NT2/D1 (cell line): ENCODE results near the gene FNTB.

ENCODE experiments used
- DNase-seq: peaks from one replicate; pipeline ENCODE4 v3.0.0-alpha.2; 2011; ENCODE audit warnings: low read depth, low spot score
- H3K27me3 ChIP-seq: 2 replicates; pipeline ENCODE4 v1.6.0; 2011; ENCODE audit warnings: mild to moderate bottlenecking; ENCODE audit not compliant: insufficient read length, insufficient read depth
- H3K36me3 ChIP-seq: 2 replicates; pipeline ENCODE4 v1.6.1; 2011; ENCODE audit warnings: mild to moderate bottlenecking, low read length, mixed read lengths; ENCODE audit not compliant: insufficient read depth, insufficient read length
- H3K4me1 ChIP-seq: 2 replicates; pipeline ENCODE4 v1.5.1; 2011; ENCODE audit not compliant: insufficient read depth, insufficient read length
- H3K4me3 ChIP-seq: 2 replicates; pipeline ENCODE4 v1.5.1; 2011; ENCODE audit warnings: low read depth; ENCODE audit not compliant: insufficient read length
- H3K9ac ChIP-seq: 2 replicates; pipeline ENCODE4 v1.6.0; 2011; ENCODE audit warnings: low read depth; ENCODE audit not compliant: insufficient read length
- H3K9me3 ChIP-seq: 2 replicates; pipeline ENCODE4 v1.5.1; 2011; ENCODE audit warnings: mild to moderate bottlenecking, low read length; ENCODE audit not compliant: insufficient read depth
- SUZ12 ChIP-seq: IDR thresholded peaks from 2 replicates; pipeline ENCODE4 v1.6.1; 2011; ENCODE audit not compliant: insufficient read length, insufficient read depth; ENCODE audit errors: extremely low read depth
- YY1 ChIP-seq: IDR thresholded peaks from 2 replicates; pipeline ENCODE4 v1.6.1; 2011; ENCODE audit not compliant: insufficient read length, insufficient read depth
- ZNF274 ChIP-seq: IDR thresholded peaks from 2 replicates; pipeline ENCODE4 v1.6.1; 2011; ENCODE audit warnings: mild to moderate bottlenecking, low read depth, low read length

The FNTB gene

DNA sequence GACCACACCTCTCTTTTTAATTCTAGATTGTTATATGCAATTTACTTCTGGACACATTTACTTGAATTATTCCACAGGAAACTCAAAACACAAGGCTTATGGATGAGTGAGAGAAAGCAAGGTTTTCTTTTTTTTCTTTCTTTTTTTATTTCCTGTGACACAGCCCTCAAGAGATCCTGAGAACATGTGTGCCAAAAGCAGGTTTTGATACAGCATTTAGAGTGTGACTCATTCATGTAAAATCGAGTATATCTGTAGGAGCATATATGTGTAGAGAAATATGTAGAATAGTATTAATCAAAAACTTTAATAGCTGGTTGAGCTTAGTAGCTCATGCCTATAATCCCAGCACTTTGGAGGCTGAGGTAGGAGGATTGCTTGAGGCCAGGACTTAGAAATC lies 120.0 kb downstream of the FNTB start:
- no peak for DNase-seq
- no peak overlapping the region for H3K4me3 ChIP-seq

DNA sequence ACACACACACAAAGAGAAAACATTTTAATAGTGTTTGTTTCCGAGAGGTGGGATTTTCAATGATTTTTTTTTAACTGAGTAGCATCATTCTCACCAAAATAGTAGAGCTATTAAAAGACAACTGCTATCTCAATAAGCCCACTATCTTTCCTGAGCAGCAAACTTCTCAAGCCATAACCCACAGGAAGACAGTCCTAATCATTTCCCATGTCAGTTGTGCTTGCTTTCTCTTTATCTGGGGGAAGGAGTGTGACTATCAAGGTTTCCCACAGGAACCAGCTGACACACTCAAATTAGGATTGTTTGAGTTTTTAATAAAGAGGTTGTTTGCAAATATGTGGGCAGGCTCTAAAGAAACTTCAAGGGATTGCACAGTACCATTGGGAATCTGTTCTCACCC lies 120.5 kb downstream of the FNTB start:
- Histone ChIP-seq H3K27me3 (no peaks in the 10 kb centered on the region), H3K9ac (no peak overlapping the region), H3K4me1 (no peaks in the 10 kb centered on the region), H3K4me3 (no peak overlapping the region), H3K9me3 (no peaks in the 10 kb centered on the region), H3K36me3 (no peaks in the 10 kb centered on the region)
- no peak for DNase-seq
- no peak for TF ChIP-seq YY1
- no peak for TF ChIP-seq ZNF274
- TF ChIP-seq SUZ12: no peak

More for the DNA sequence above, 120.0 kb downstream of the FNTB start:
- H3K9ac ChIP-seq: no peak overlapping the region
- H3K4me1 ChIP-seq: no peaks in the 10 kb centered on the region
- H3K9me3 ChIP-seq: no peaks in the 10 kb centered on the region
- TF ChIP-seq SUZ12: no peak
- no peak for TF ChIP-seq ZNF274
- no peak for TF ChIP-seq YY1
- no peaks in the 10 kb centered on the region for H3K36me3 ChIP-seq
- H3K27me3 ChIP-seq: no peaks in the 10 kb centered on the region

DNA sequence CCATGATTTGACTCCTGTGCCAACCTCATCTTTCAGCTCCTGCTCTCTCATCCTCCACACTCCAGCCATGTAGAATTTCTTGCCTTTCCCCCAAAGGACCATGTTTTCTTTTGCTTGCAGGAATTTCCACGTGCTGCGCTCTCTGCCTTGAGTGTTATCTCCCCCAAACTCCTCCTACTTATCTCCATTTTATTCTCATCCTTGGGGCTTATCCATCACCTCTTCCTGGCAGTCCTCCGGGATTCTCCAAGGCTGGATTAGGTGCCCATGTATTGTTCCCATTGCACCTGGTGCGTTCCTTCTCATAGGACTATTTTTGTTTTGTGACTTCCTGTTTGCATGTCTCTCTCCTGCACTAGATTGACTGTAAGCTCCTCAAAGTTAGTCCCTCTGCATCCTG lies 122.7 kb downstream of the FNTB start:
- Histone ChIP-seq H3K4me1 (no peaks in the 10 kb centered on the region), H3K4me3 (no peak overlapping the region), H3K9me3 (no peaks in the 10 kb centered on the region), H3K9ac (no peak overlapping the region), H3K27me3 (no peaks in the 10 kb centered on the region), H3K36me3 (no peaks in the 10 kb centered on the region)
- TF ChIP-seq SUZ12: no peak
- no peak for TF ChIP-seq ZNF274
- no peak for TF ChIP-seq YY1
- DNase-seq: no peak

DNA sequence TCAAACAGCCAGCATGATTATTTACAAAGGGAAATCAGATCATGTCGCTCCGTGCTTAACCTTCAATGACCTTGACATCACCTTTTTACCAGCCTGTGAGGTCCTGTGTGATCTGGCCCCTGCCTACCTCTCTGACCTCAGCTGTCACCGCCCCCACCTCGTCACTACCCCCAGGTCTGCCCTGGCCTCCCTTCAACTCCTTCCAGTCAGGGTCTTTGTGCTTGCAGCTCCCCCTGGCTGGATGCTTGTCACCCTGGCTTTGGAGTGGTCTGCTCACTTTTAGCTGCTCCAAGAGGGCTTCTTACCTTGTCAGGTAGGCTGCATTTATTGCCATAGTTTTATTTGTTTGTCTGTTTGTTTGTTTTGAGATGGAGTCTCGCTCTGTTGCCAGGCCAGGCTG lies 123.8 kb downstream of the FNTB start:
- H3K27me3 ChIP-seq: no peaks in the 10 kb centered on the region
- no peak for TF ChIP-seq YY1
- no peak for TF ChIP-seq ZNF274
- no peak for TF ChIP-seq SUZ12
- H3K9ac ChIP-seq: no peak overlapping the region
- H3K36me3 ChIP-seq: no peaks in the 10 kb centered on the region
- no peak overlapping the region for H3K4me3 ChIP-seq
- DNase-seq: no peak
- H3K4me1 ChIP-seq: no peaks in the 10 kb centered on the region
- H3K9me3 ChIP-seq: no peaks in the 10 kb centered on the region
